Activated CD4-positive, alpha-beta T cell treated with anti-CD3 and anti-CD28 coated beads, Interleukin-2, amount 50 U/mL, for 1 hour (primary cell): Measurements from ENCODE around the gene TLCD3B.

Experiments
- DNase-seq: peaks from one replicate; pipeline ENCODE4 v3.0.0-alpha.2; 2020

Gene TLCD3B, protein sequence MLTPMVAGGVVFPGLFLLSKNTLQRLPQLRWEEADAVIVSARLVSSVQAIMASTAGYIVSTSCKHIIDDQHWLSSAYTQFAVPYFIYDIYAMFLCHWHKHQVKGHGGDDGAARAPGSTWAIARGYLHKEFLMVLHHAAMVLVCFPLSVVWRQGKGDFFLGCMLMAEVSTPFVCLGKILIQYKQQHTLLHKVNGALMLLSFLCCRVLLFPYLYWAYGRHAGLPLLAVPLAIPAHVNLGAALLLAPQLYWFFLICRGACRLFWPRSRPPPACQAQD

DNA sequence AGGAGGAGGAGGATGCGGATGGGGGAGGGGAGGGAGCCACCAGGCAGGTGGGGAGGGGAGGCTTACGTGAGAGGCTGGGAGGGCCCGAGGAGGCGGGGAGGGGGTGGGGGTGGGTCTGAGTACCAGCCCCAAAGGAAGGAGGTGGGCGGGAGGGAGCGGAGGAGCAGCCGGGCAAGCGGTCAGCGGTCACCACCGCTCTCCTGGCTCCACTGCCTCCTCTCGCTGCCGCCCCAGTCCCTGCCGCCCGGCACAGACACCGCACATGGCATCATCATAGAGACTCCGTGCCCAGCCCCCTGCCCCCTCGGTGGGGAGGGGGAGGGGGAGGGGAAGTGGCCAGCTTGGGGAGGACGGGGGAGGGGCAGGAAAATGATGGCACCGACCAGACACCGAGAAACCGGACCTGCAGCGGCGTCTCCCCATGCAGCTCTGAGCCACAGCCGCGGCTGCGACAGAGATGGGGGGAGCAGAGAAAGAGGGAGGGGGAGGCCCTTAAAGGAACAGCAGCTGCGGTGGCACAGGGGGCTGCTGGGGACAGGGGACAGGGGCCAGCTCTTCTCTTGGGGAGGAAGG is at the start of gene TLCD3B:
Gene TLCD3B (minus strand): TSS at position 431 of the 573 bp plus-strand sequence. CDS start 744 bp downstream, outside the sequence.
- DNase-seq: no peak

DNA sequence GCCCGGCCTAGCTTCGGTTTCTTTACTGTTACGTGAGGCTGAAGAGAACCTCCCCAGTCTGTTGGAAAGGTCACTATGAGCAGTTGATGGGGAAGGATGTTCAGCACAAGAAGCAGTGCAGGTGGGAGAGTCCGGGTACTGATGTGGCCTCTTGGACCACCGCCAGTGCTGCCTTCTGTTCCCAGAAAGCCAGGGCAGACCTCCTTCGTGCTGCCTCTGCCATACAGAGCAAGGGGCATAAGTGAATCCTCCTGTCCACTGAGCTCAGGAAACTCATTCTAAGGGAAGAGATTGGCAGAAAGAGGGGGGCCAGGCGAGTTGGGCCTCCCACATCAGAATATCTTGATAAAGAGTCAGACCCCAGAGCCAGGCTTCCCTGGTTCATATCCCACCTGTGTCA is 48.4 kb upstream of the TLCD3B start:
- no peak for DNase-seq

DNA sequence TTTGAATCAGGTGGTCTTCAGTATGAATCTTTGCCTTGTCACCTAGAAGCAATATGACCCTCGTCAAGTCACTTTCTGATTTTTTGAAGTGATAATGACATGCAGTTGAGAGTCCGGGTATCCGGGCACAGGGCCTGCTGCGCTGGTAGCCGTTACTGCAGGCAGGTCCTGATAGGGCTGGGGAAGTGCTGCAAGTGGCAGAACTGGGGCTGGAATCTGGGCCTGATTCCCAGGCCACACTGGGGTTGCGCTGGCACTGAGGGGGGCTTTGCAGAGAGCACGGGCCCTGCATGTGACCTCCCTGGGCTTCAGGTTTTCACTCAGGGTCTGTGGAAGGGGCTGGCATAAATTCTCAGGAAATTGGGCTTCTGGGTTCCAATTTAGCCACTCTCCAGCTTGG is 47.7 kb upstream of the TLCD3B start:
- no peak for DNase-seq

DNA sequence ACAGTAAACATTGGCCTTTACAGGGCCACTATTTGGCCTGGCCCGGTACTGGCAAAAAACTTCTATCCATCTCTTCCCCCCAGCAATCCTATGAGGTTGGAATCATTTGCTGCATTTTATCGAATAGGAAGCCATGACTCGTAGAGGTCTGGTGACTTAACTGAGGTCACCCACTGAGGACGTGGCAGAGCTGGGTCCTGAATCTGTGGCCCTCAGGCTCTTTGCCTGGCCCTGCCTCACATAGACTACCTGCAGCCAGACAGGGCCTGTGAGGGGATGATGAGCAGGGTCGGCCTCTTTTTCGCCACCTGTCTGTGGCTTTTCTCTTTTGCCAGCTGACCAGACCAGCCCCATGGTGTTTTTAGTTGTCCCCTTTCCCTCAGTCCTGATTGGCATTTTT is 46.6 kb upstream of the TLCD3B start:
- DNase-seq: no peak

DNA sequence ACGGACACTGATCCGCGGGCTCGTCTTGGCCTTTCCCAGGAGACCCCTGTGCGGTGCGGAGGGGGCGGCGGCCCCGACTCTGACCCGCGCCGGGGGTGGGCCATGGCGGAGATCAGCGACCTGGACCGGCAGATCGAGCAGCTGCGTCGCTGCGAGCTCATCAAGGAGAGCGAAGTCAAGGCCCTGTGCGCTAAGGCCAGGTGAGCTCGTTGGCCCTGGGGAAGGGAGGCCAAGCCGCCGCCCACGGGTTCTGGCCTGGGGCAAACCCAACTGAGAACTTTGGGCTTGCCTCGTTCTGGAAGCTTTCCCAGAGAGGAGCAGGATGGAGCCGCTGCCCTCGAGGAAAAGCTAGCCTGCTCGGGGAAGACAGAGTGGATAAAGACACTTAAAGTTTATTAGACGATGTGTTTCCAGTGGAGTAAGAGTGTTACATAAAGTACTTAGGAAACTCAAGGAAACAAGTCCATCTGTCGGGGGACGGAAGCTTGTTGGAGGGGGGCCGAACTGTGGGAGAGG is 45.3 kb upstream of the TLCD3B start:
- peak; percentile 25 for DNase-seq

DNA sequence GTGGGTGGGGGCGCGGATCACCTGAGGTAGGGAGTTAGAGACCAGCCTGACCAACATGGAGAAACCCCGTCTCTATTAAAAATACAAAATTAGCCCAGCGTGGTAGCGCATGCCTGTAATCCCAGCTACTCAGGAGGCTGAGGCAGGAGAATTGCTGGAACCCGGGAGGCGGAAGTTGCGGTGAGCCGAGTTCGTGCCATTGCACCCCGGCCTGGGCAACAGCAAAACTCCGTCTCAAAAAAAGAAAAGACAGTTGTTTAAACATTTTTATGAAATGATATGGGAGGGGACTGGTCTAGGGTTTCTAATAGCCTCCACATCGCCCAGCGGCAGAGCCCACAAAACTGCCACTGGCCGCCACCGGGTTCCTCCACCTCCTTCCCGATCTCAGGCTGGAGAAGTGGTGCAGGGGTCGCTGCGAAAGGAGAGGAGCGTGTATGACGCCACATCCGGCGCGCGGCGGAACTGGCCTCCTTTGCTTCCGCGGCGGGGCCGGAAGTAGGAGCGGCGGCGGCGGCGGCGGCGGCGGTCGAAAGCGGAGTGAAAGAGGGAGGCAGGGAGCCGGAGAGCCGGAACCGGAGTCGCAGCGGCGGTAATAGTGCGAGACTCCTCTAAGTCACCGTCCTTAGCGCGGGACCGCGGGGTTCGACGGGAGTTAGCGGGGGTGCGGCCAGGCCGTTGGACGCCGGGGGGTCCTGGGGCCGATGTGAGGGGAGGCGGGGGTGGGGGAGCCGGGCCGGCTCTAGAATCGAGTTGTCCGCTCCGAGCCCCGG is 44.6 kb upstream of the TLCD3B start, which contains the start of gene PPP4C:
Gene PPP4C (plus strand): TSS at position 492 of the 773 bp plus-strand sequence. CDS start 384 bp downstream, outside the sequence.
- DNase-seq: peak; percentile 85

DNA sequence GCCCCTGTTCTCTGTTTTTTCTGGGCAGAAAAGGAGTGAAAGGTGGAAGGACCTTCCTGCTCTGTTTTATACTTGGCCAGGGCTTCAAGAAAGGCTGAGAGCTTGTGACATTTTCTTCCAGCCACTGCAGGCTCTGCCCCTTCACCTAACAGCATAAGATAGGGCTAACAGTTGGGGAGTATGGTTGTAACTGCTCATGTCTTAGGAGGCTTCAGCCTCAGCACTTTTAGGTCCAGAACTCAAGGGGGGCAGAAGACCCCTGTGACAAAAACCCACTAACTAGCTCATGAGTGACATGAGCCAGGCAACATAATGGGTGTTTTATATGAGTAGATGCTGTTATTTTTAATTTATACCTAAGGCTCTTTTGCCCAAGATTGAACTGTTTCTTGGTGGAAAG is 39.4 kb upstream of the TLCD3B start:
- DNase-seq: no peak

DNA sequence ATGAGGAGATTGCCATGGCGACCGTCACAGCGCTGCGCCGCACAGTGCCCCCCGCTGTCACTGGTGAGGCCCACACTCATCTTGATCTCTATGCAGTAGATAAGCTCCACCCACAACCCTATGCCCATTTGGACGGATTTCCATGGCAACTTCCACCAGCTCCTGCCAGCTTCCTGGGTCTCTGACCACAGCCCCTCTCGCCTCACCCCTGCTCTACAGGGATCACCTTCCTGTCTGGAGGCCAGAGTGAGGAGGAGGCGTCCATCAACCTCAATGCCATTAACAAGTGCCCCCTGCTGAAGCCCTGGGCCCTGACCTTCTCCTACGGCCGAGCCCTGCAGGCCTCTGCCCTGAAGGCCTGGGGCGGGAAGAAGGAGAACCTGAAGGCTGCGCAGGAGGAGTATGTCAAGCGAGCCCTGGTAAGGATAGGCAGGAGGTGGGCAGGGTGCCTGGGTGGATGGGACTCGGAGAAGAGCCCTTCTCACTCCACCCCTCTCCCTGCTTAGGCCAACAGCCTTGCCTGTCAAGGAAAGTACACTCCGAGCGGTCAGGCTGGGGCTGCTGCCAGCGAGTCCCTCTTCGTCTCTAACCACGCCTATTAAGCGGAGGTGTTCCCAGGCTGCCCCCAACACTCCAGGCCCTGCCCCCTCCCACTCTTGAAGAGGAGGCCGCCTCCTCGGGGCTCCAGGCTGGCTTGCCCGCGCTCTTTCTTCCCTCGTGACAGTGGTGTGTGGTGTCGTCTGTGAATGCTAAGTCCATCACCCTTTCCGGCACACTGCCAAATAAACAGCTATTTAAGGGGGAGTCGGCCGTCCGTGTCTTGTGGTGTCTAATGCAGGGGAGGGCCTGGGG is 38.8 kb upstream of the TLCD3B start:
- DNase-seq: no peak

DNA sequence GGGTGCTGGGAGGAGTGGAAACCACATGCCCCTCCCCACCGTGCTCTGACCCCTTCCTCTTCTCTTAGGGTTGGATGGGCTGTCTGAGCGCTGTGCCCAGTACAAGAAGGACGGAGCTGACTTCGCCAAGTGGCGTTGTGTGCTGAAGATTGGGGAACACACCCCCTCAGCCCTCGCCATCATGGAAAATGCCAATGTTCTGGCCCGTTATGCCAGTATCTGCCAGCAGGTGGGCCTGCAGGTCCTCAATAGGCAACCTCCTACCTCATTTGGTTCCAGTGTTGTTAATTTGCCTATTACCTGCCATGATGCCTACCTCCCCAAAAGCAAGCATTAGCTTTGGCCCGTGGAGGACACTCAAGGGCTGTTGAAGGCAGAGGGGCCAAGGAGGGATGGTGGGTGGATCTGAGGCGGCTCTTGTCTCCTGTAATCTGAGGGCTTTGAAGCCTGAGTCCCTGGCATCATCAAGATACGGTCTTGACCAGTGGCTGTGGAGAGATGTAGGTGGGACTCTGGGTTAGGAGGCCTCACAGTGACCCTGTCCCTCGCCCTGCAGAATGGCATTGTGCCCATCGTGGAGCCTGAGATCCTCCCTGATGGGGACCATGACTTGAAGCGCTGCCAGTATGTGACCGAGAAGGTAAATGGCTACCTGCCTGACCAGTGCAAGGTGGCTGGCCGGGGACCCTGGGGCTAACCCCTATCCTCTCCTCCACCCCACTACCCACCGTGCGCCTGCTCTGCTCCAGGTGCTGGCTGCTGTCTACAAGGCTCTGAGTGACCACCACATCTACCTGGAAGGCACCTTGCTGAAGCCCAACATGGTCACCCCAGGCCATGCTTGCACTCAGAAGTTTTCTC is 37.9 kb upstream of the TLCD3B start:
- DNase-seq: peak; percentile 71

DNA sequence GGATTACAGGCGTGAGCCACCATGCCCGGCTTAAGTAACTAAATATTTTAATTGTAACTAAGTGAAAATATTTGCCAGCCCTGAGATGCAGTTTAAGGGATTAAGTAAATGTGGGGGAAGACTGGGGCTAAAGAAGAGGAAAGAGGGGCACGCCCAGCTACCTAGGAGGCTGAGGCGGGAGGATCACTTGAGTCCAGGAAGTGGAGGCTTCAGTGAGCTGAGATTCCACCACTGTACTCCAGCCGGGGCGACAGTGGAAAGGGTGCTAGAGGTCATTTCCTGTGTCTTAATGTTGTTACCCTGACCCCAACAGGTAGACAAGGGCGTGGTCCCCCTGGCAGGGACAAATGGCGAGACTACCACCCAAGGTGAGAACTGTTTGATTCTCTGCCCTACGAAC is 37.3 kb upstream of the TLCD3B start:
- DNase-seq: no peak

DNA sequence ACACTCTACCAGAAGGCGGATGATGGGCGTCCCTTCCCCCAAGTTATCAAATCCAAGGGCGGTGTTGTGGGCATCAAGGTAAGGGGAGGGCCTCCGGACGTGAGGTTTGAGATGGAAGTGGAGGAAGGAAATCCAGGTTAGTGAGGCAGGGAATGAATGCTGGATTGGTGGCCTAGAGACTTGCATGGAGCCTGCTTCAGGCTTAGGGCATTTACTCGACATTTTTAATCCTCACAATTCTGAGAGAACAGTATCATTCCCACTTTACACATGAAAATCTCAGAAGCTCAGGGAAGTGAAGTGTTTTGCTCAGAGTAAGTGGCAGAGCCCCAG is 36.5 kb upstream of the TLCD3B start:
- DNase-seq: no peak

DNA sequence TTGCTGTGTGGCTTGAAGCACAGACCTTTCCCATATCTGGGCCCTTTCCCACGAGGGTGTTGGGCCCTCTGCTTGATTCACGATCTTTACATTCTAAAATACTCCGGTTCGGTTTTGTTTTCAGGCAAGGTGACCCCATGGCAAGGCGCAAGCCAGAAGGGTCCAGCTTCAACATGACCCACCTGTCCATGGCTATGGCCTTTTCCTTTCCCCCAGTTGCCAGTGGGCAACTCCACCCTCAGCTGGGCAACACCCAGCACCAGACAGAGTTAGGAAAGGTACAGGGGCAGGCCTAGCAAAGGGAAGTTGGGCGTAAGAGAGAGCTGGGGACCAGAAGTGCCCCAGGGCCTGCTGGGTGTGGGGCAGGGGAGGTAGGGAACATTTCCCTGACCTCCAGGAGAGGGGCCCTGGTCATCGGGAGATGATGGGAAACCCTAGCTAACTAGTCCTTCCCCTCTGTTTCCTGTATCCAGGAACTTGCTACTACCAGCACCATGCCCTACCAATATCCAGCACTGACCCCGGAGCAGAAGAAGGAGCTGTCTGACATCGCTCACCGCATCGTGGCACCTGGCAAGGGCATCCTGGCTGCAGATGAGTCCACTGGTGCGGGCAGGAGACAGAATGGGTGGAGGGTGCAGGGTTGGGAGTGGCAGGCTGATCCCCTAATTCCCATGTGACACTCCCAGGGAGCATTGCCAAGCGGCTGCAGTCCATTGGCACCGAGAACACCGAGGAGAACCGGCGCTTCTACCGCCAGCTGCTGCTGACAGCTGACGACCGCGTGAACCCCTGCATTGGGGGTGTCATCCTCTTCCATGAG is 35.9 kb upstream of the TLCD3B start:
- no peak for DNase-seq

DNA sequence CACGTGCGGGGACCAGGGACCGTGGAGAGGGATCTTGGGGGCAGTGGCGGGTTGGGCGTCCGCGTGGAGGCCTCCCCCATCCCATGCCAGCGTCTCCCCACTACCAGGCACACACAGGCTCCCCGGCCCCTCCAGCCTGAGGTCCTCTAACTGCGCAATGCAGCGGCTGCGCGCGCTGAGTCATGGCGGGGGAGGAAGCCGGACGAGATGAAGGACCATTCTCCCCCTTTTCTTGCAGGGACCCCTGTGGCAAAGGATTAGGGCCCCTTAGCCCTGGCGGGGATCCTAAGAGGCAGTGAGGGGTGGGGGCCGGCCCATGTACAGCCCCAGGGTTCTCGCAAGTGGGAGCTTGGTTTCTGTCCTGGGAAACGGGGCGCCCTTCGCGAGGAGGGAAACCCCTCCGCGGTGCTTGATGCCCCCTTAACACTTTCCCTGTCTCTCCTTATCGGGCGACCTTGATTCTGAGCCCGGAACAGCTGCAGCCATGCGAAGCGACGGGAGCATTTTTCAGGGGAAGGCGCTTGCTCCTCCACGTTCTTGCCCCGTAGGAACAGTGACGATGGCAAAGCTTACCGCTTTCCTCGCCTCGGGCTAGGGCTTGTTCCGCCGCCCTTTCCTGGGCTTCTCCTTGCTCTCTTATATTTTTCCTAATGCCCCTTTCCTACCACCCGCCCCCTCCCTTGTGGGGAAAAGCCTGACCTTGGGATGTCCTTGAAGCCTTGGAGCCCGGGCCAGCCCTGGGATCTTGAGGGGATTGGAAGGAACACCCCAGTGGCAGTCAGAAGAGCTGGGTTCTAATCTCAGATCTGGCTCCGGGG is 35.1 kb upstream of the TLCD3B start:
- peak; percentile 34 for DNase-seq

DNA sequence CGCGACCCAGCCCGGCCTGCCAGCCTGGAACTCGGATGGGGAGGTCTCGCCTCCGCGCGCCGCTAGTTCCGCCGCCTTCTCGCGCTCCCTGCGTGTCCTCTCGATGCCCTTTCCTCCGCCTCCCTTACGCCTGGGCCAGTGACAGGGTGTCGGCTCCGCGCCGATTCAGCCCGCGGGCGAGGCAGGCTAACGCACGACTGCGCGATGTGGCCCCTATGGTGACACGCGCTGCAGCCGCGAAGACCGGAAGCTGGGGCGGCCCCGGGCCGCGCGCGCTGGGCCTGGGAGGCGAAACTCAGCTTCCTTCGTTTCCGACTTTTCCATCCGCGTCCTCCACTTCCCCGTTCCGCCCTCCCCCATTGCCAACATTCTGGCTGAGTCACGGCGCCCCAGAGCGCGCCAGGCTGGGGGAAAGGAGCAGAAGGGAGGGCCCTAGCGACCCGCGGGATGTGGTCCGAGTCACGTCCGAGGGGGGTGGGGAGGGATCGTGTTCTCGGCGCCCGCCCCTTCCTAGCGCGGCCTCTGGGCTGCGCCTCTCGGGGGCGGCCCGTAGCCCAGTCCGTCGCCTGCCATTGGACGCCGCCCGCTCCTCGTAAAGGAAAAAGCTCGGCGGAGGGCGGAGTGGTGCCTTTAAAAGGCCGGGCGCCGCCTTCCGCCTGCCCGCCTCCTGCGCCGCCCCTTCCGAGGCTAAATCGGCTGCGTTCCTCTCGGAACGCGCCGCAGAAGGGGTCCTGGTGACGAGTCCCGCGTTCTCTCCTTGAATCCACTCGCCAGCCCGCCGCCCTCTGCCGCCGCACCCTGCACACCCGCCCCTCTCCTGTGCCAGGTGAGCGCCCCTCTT is 34.3 kb upstream of the TLCD3B start, which contains the start of gene ALDOA:
Gene ALDOA (plus strand): TSS at position 659 of the 841 bp plus-strand sequence. CDS start 1,138 bp downstream, outside the sequence.
- DNase-seq: peak; percentile 92

DNA sequence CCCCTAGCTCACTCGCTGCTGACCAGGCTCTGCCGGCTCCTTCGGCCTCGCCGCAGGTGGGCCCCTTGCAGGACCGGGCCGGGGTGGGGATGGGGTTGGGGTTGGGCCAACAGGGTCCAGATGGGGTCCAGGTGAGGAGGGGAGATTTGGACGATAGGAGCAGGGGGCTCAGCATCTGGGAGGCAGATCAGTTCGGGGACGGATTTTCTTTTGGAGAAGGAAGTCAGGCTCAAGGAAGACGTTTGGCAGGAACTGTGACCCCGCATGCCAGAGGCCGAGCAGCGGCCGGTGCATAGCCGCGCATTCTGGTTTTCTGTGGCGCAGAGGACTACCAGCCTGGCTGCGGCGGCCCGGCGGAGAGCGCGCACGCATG is 33.6 kb upstream of the TLCD3B start:
- DNase-seq: no peak

DNA sequence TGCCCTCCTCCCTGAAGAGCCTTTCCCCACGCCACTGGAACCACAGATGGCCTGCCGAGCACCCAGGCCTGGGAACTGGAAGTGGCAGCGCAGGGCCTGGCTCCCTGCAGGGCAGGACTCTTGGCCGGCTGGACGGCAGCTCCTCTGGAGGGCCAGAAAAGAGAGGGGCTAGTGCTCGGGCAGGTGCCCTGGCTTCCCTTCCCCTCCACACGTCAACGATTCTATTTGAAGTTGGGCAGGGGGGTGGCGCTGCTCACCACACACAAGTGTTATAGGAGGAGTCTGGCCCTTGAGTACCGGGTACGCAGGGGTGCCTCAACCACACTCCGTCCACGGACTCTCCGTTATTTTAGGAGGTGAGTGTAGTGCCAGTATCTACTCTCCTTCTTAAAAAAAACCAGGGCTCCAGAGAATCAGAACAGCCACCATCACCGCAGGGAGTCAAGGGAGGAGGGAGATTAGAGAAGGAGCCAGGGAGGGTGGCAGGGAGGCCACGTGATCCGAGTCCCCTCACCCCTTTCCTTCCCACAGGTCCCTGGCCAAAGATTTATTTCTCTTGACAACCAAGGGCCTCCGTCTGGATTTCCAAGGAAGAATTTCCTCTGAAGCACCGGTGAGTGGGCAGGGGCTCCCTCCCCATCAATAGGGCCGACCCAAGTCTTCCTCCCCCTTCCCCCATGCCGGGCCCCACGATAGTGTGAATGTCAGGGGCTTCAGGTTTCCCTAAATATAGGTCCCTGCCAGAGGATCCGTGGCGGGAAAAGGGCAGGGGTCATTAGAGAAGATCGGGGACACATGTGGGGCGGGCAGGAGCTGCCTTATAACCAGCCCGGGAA is 33.0 kb upstream of the TLCD3B start:
- DNase-seq: peak; percentile 62

DNA sequence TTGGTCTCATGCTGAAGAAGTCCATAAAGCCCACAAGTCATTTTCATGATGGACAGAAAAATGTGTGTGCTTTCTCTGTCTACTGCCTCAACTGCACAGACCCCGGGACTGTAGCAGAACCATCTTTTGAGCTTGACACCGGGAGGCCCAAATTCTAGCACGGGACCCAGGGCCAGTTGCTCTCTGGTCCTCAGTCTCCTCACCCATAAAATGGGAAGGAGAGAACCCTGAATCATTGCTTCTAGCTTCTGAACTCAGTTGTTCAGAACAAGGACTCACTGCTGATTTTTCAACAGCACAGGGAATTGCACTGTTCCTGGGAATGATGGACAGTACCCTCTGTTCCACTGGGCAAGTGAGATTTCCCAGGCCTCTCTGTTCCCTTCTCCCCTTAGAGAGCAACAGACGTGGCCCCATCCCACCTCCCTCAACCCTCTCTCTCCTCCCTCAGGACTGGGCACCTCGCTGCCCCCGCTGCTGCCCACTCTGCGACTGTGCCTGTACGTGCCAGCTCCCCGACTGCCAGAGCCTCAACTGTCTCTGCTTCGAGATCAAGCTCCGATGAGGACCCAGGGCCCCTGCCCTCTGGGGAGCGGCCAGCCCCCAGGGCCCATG is 32.3 kb upstream of the TLCD3B start:
- DNase-seq: no peak
